K562 (cell line): Measurements from ENCODE around the gene TBXAS1. TPM values are rescaled to one million over a fixed set of nuclear protein-coding genes. Genes with fewer than 3 reads are reported as not detected.
A peak's percentile ranks its signal among the peaks of the same experiment; 100 is the strongest.

ENCODE experiments used
- ADNP ChIP-seq: fragments of 200-800 bp; sonication (Bioruptor generic); IDR thresholded peaks from 2 replicates; pipeline ENCODE4 v1.6.1; 2016; ENCODE audit warnings: missing genetic modification characterization, missing compliant biosample characterization
- BACH1 ChIP-seq: fragments of 200-800 bp; sonication (Bioruptor generic); IDR thresholded peaks from 2 replicates; pipeline ENCODE4 v1.6.1; 2016; ENCODE audit warnings: missing genetic modification characterization, missing compliant biosample characterization
- CXXC5 ChIP-seq: fragments of 250-450 bp; sonication (Bioruptor Pico); IDR thresholded peaks from 2 replicates; pipeline ENCODE4 v1.8.0; 2022; ENCODE audit warnings: inconsistent platforms, mild to moderate bottlenecking, moderate library complexity
- DACH1 ChIP-seq: fragments of 450-650 bp; IDR thresholded peaks from 2 replicates; pipeline ENCODE4 v1.6.1; 2018; ENCODE audit not compliant: partially characterized antibody
- ELF4 ChIP-seq: fragments of 450-650 bp; formaldehyde crosslinking; IDR thresholded peaks from 2 replicates; pipeline ENCODE4 v1.4.0; 2022; ENCODE audit warnings: missing genetic modification characterization
- ETV5 ChIP-seq: sonication (generic); formaldehyde crosslinking; IDR thresholded peaks from 2 replicates; pipeline ENCODE4 v1.4.0; 2020; ENCODE audit warnings: low read depth, mild to moderate bottlenecking, missing genetic modification reagents
- FOXP1 ChIP-seq: sonication (generic); formaldehyde crosslinking; IDR thresholded peaks from 2 replicates; pipeline ENCODE4 v1.8.0; 2022; ENCODE audit warnings: mild to moderate bottlenecking, missing genetic modification reagents
- HDAC8 ChIP-seq: fragments of 450-650 bp; IDR thresholded peaks from 2 replicates; pipeline ENCODE4 v1.6.1; 2016; ENCODE audit warnings: mild to moderate bottlenecking, missing genetic modification characterization, moderate library complexity, missing compliant biosample characterization
- HLTF ChIP-seq: fragments of 450-650 bp; IDR thresholded peaks from 2 replicates; pipeline ENCODE4 v1.6.1; 2016
- HMGXB4 ChIP-seq: sonication (generic); formaldehyde crosslinking; IDR thresholded peaks from 2 replicates; pipeline ENCODE4 v1.8.1; 2023; ENCODE audit warnings: mild to moderate bottlenecking, missing genetic modification reagents
- KAT8 ChIP-seq: fragments of 450-650 bp; IDR thresholded peaks from 2 replicates; pipeline ENCODE4 v1.6.1; 2016; ENCODE audit warnings: low read depth, mild to moderate bottlenecking
- KLF16 ChIP-seq: IDR thresholded peaks from 2 replicates; pipeline ENCODE4 v1.6.1; 2016; ENCODE audit warnings: antibody characterized with exemption
- NCOA6 ChIP-seq: fragments of 450-650 bp; IDR thresholded peaks from 2 replicates; pipeline ENCODE4 v1.6.1; 2017; ENCODE audit warnings: mild to moderate bottlenecking
- PHF20 ChIP-seq: fragments of 450-650 bp; IDR thresholded peaks from 2 replicates; pipeline ENCODE4 v1.6.1; 2018; ENCODE audit not compliant: partially characterized antibody
- POLR2G ChIP-seq: fragments of 200-400 bp; formaldehyde crosslinking; IDR thresholded peaks from 2 replicates; pipeline ENCODE4 v1.6.1; 2017; ENCODE audit warnings: low read depth, mild to moderate bottlenecking, antibody characterized with exemption, low read length, moderate library complexity
- POLR3A ChIP-seq: IDR thresholded peaks from 2 replicates; pipeline ENCODE4 v1.6.1; 2011; ENCODE audit warnings: borderline replicate concordance, mild to moderate bottlenecking, moderate library complexity; ENCODE audit not compliant: insufficient read length, insufficient read depth; ENCODE audit errors: extremely low read depth
- POU5F1 ChIP-seq: fragments of 150-350 bp; IDR thresholded peaks from 2 replicates; pipeline ENCODE4 v1.6.1; 2014; ENCODE audit warnings: borderline replicate concordance, low read length, low read depth, mild to moderate bottlenecking; ENCODE audit not compliant: partially characterized antibody
- SMAD3 ChIP-seq: fragments of 450-650 bp; formaldehyde crosslinking; conservative IDR thresholded peaks from 2 replicates; pipeline ENCODE4 v1.4.0; 2020; ENCODE audit warnings: mild to moderate bottlenecking
- SMARCB1 ChIP-seq: IDR thresholded peaks from 2 replicates; pipeline ENCODE4 v1.6.1; 2011; ENCODE audit warnings: improper control_type of control experiment, low read depth; ENCODE audit not compliant: insufficient read length
- SNAPC5 ChIP-seq: fragments of 250-450 bp; sonication (Bioruptor Pico); IDR thresholded peaks from 2 replicates; pipeline ENCODE4 v1.8.0; 2021; ENCODE audit warnings: moderate library complexity, mild to moderate bottlenecking, inconsistent platforms
- TRIM25 ChIP-seq: fragments of 450-650 bp; IDR thresholded peaks from 2 replicates; pipeline ENCODE4 v1.7.0; 2016; ENCODE audit warnings: borderline replicate concordance
- U2AF2 ChIP-seq: fragments of 200-400 bp; formaldehyde crosslinking; optimal IDR thresholded peaks from 2 replicates; pipeline ENCODE3; 2017; ENCODE audit warnings: low read depth, mild to moderate bottlenecking, low read length
- polyA plus RNA-seq, 8 experiments: library from polyadenylated mRNA; depleted of rRNA in 4 of 8; stranded (reverse) in 5 of 8; unstranded in 3 of 8; fragments of >200 nt; fragmentation: Nextera tagmentation in 2 of 8; fragmentation: Illumina TruSeq in 1 of 8; extraction: Ambion mirVana in 2 of 8; extraction: Trizol in 1 of 8; gene quantifications; 2 replicates each; pipeline versions ENCODE4 v1.2.1 to v1.2.3, GENCODE V29; 2011 to 2014; ENCODE audit warnings: inconsistent platforms in 1 of 8, missing spikeins in 1 of 8
- total RNA-seq, 7 experiments: library from RNA; depleted of rRNA in 6 of 7; stranded (reverse); fragments of >200 nt in 6 of 7; fragmentation: Illumina TruSeq in 2 of 7; extraction: Trizol in 2 of 7; gene quantifications; 2 replicates each; pipeline versions ENCODE4 v1.2.1 to v1.2.3, GENCODE V29; 2011 to 2021; ENCODE audit warnings: low replicate concordance in 1 of 7
- TF ChIP-seq, protein P1 (sequence below): fragments of 450-650 bp; IDR thresholded peaks from 2 replicates; pipeline ENCODE4 v1.6.1; 2016
- TF ChIP-seq, protein P2 (sequence below): fragments of 250-450 bp; sonication (Bioruptor Pico); IDR thresholded peaks from 2 replicates; pipeline ENCODE4 v1.9.0; 2021; ENCODE audit warnings: mild to moderate bottlenecking

Gene TBXAS1
- total and polyA plus RNA-seq, 9 of the 15 experiments (the other 6 are each of a cell fraction or from before 2014, with no cell fraction given), result 1.1 to 8.3 (median 1.9) TPM

- TF ChIP-seq SNAPC5, result no peak
- 0 out of 2 replicates have a peak, but pooled peaks have one; percentile 37 for TF ChIP-seq CXXC5 (CRISPR knock-in tag)
- TF ChIP-seq POLR3A, result no peak
- no peak for TF ChIP-seq FOXP1 (CRISPR knock-in tag)
- TF ChIP-seq ETV5, result no peak
- no peak for TF ChIP-seq DACH1
- no peak for TF ChIP-seq KLF16
- TF ChIP-seq, protein P1, sequence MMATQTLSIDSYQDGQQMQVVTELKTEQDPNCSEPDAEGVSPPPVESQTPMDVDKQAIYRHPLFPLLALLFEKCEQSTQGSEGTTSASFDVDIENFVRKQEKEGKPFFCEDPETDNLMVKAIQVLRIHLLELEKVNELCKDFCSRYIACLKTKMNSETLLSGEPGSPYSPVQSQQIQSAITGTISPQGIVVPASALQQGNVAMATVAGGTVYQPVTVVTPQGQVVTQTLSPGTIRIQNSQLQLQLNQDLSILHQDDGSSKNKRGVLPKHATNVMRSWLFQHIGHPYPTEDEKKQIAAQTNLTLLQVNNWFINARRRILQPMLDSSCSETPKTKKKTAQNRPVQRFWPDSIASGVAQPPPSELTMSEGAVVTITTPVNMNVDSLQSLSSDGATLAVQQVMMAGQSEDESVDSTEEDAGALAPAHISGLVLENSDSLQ, result 0 out of 2 replicates have a peak, but pooled peaks have one; percentile 11
- 0 out of 2 replicates have a peak, but pooled peaks have one; percentile 41 for TF ChIP-seq HMGXB4 (CRISPR knock-in tag)
- TF ChIP-seq PHF20, result peak; percentile 83
- TF ChIP-seq POLR2G, result no peak
- no peak for TF ChIP-seq TRIM25
- TF ChIP-seq SMAD3 (CRISPR knock-in tag), result 0 out of 2 replicates have a peak, but pooled peaks have one; percentile 56
- TF ChIP-seq POU5F1, result no peak
- no peak for TF ChIP-seq NCOA6
- peak; percentile 88; the same call in 1 of the 2 replicates for TF ChIP-seq HLTF
- no peak for TF ChIP-seq HDAC8
- TF ChIP-seq BACH1 (tag), result peak; percentile 97
- no peak for TF ChIP-seq U2AF2
- peak; percentile 10; the same call in 1 of the 2 replicates for TF ChIP-seq ELF4 (CRISPR knock-in tag)
- TF ChIP-seq KAT8, result no peak
- TF ChIP-seq, protein P2, sequence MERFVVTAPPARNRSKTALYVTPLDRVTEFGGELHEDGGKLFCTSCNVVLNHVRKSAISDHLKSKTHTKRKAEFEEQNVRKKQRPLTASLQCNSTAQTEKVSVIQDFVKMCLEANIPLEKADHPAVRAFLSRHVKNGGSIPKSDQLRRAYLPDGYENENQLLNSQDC (CRISPR knock-in tag), result no peak
- peak; percentile 87 for TF ChIP-seq ADNP (tag)
- TF ChIP-seq SMARCB1, result no peak
Measured at GRCh38 chr7:139914306-139915267, 85.5 kb downstream of the TBXAS1 start (continued).
